SIG-M5 treated with dmso at 0.1 percent for 504 hours (cell line): ENCODE data around the gene SOX13.

ENCODE experiments used
- DNase-seq: peaks from one replicate; lab custom pipeline; 2025; ENCODE audit not compliant: unreplicated experiment; lab: John Stamatoyannopoulos, UW

The SOX13 gene

GRCh38 chr1:204149635-204150565 lies 77.0 kb downstream of the SOX13 start:
- DNase-seq, result no peak

- DNase-seq, result no peak
Measured at GRCh38 chr1:204150702-204151551, 78.0 kb downstream of the SOX13 start.

GRCh38 chr1:204151552-204152309 lies 78.8 kb downstream of the SOX13 start, which contains the start of gene ETNK2:
Gene ETNK2, minus strand, starts transcription at chr1:204152044. Its CDS starts 192 bp downstream, at chr1:204151852.
- DNase-seq, result peak; percentile 21

GRCh38 chr1:204152310-204153044 lies 79.6 kb downstream of the SOX13 start:
- no peak for DNase-seq

GRCh38 chr1:204153667-204154066 lies 80.8 kb downstream of the SOX13 start:
- no peak for DNase-seq

GRCh38 chr1:204154568-204155255 lies 81.8 kb downstream of the SOX13 start:
- DNase-seq, result no peak

GRCh38 chr1:204155881-204156280 lies 83.0 kb downstream of the SOX13 start:
- DNase-seq, result no peak

GRCh38 chr1:204157962-204158361 lies 85.0 kb downstream of the SOX13 start:
- no peak for DNase-seq

GRCh38 chr1:204161609-204162493 lies 88.9 kb downstream of the SOX13 start:
- no peak for DNase-seq

- peak; percentile 78 for DNase-seq
Measured at GRCh38 chr1:204162494-204163074, 89.7 kb downstream of the SOX13 start.

GRCh38 chr1:204166219-204166618 lies 93.3 kb downstream of the SOX13 start, which contains the start of gene REN:
Gene REN, minus strand, starts transcription at chr1:204166337. Its CDS starts 44 bp downstream, at chr1:204166293.
- DNase-seq, result no peak

GRCh38 chr1:204167730-204168129 lies 94.8 kb downstream of the SOX13 start:
- DNase-seq, result no peak

GRCh38 chr1:204169858-204170257 lies 96.9 kb downstream of the SOX13 start:
- no peak for DNase-seq

GRCh38 chr1:204170494-204171155 lies 97.7 kb downstream of the SOX13 start:
- no peak for DNase-seq

GRCh38 chr1:204171751-204172178 lies 98.8 kb downstream of the SOX13 start:
- peak; percentile 78 for DNase-seq

- DNase-seq, result no peak
Measured at GRCh38 chr1:204172404-204173029, 99.6 kb downstream of the SOX13 start.

GRCh38 chr1:204174958-204175357 lies 102.0 kb downstream of the SOX13 start:
- no peak for DNase-seq
